ENCODE data around the gene CSAD.

The CSAD gene

DNA sequence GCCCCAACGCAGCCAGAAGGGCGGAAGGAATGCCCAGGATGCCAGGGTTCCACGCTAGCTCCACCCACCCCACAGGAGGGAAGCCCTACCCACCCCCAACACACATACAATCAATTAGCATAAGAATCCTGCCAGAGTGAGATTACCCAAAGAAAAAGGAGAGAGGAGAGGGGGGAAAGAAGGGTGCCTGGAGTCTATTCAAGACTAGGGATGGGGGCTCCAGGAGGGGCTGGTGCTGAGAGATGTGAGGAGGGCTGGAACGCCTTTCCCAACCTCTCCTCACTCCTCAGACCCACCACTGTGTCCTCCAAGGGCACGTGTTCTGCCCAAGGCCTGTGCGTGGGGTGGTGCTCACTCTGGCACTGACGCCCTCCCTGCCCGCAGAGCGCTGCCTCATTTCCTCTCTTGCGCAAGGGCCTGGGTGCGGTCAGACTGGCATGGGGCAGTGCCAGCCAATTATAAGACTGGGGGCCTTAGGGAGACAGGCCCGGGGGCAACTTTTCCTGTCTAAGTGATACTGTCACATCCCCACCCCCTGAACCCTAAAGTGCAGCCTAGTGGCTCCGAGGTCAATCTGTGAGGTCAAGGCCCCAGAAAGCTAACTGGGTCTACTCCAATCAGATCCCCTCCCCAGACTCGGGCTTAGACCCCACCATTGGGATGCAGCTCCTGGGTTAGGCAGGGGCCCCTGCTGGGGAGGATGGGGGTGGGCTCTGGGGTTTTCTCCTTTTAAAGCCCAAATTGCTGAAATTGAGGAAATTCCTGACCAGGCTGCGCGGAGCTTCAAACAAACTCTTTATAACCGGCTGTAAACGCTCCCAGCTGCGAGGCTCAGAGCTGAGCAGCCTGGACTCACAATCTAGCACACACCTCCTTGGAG, 36.6 kb upstream of the CSAD start:
- DNase-seq (ENCODE audit: low read depth) = no peak
- TF ChIP-seq, protein P1, sequence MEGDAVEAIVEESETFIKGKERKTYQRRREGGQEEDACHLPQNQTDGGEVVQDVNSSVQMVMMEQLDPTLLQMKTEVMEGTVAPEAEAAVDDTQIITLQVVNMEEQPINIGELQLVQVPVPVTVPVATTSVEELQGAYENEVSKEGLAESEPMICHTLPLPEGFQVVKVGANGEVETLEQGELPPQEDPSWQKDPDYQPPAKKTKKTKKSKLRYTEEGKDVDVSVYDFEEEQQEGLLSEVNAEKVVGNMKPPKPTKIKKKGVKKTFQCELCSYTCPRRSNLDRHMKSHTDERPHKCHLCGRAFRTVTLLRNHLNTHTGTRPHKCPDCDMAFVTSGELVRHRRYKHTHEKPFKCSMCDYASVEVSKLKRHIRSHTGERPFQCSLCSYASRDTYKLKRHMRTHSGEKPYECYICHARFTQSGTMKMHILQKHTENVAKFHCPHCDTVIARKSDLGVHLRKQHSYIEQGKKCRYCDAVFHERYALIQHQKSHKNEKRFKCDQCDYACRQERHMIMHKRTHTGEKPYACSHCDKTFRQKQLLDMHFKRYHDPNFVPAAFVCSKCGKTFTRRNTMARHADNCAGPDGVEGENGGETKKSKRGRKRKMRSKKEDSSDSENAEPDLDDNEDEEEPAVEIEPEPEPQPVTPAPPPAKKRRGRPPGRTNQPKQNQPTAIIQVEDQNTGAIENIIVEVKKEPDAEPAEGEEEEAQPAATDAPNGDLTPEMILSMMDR (conservative IDR thresholded peaks at IDR 0.05; ENCODE audit: low read depth, low read length) = no peak

DNA sequence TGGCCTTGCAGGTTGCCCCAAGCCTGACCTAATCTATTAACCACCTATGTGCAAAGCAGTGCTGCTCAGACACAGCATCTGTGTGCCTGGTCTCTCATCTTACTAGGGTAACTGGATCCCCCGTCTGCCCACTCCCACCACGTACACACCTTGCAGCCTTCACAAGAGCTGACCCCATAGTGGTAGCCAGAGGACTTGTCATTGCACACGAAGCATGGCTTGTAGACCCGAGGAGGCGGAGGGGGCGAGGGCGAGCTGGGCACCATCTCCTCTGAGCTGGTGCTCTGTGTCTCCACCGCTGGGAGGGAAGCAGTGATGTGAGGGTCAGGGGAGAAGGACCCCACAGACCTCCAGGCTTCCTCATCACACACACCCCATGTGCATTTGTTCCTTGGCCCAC, 34.8 kb upstream of the CSAD start:
- DNase-seq (ENCODE audit: low read depth) = no peak
- no peak overlapping the region for H3K4me3 ChIP-seq (ENCODE audit: low read length)
- TF ChIP-seq, protein P1 (conservative IDR thresholded peaks at IDR 0.05; ENCODE audit: low read depth, low read length) = no peak

More for the DNA sequence above, 36.6 kb upstream of the CSAD start:
- H3K4me3 ChIP-seq (ENCODE audit: low read length) = no peak overlapping the region

DNA sequence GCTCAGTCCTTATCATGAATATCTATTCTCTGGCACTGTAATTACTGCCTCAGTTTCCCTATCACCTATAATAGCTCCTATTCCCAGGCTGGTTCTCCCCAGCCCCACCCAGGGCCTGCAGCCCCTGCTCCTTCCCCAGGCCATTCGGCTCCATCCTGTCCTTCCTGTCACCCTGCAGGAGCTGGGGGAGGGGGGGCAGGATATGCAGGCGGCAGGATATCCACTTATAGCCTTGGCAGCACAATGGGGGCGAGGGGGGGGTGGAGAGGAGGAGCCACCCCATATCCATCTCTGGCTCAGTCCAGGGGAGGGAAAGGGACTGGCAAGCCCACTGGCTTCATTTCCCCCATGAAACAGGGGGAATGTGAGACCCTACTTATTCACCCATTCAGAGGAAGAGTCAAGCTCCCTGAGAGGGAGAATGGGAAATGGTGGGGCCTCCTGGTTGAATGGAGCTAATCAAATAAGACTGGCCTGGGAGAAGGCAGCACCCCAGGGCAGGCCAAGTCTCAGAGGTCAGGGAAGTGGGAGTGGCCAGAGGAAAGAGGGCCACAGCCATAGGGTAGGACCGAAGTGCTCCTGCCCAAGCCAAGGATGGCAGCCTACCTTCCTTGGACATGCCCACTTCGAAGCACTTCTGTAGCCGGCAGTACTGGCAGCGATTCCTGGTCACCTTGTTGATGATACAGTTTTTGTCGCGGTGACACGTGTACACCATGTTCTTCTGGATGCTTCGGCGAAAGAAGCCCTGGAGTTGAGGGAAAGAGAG, 34.1 kb upstream of the CSAD start:
- TF ChIP-seq, protein P1 (conservative IDR thresholded peaks at IDR 0.05; ENCODE audit: low read depth, low read length) = no peak
- no peak overlapping the region for H3K4me3 ChIP-seq (ENCODE audit: low read length)
- DNase-seq (ENCODE audit: low read depth) = no peak

DNA sequence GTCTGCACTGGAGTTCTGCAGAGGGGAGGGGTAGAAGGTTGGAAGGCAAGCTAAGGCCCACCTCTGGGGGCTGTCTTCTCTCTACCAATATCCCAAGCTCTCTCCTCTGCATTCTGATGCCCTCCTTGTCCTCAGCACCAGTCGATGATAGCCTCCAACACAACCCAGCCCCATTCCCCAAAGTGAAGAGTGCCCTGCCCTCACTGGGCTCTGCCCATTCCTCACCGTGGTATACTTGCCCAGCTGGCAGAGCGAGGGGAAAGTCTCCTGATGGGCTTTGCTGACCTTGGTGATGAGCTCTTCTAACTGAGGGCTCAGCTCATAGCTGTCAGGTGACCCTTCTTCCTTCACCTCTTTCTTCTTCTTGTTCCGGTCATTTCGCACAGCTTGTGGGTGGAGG, 33.5 kb upstream of the CSAD start:
- no peak for DNase-seq (ENCODE audit: low read depth)
- H3K4me3 ChIP-seq (ENCODE audit: low read length) = no peak overlapping the region
- TF ChIP-seq, protein P1 (conservative IDR thresholded peaks at IDR 0.05; ENCODE audit: low read depth, low read length) = no peak

DNA sequence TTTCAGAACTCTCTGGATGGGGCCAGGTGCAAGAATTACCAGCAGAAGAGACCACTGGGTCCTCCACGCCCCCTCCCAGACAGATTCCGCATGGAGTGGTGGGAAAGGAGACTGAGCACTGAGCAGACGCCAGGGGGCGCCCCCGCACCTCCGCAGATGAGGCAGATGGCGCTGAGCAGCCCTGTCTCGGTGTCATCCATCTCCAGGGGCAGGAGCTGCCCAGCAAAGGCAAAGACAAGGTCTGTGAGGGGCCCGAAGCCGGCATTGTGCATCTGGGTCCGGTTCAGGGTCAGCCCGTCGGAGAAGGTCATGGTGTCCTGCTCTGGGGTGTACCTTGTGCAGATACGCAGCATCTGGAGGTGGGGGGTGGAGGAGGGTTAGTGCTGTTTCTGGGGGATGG, 32.6 kb upstream of the CSAD start:
- no peak for DNase-seq (ENCODE audit: low read depth)
- no peak overlapping the region for H3K4me3 ChIP-seq (ENCODE audit: low read length)
- TF ChIP-seq, protein P1 (conservative IDR thresholded peaks at IDR 0.05; ENCODE audit: low read depth, low read length) = peak; percentile 93

DNA sequence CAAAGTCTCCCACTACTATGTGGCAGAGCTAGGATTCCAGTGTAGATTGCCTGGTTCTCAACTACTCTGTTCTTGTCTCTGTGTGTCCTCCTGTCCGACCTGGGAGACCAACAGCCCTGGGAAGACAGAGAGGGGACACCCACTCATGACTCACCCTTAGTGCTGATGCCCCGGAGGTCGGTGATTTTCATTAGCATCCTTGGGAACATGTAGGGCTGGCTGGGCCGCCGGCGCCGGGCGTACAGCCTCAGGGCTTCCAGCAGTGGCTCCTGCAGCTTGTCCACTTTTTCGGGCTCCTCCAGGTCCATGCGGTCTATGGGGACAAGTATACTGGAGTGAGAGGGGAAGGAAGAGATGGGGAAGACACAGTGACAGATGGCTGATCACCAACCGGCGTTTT, 32.2 kb upstream of the CSAD start:
- H3K4me3 ChIP-seq (ENCODE audit: low read length) = no peak overlapping the region
- TF ChIP-seq, protein P1 (conservative IDR thresholded peaks at IDR 0.05; ENCODE audit: low read depth, low read length) = no peak
- no peak for DNase-seq (ENCODE audit: low read depth)
